GM12873 (cell line): Measurements from ENCODE around the gene OR51A2.

Experiments
- CTCF ChIP-seq: IDR thresholded peaks from 2 replicates; pipeline ENCODE4 v1.5.1; 2012; ENCODE audit warnings: low read depth, mild to moderate bottlenecking, moderate library complexity, low read length, control low read depth; ENCODE audit not compliant: insufficient read depth; ENCODE audit errors: missing control alignments

OR51A2 gene

DNA sequence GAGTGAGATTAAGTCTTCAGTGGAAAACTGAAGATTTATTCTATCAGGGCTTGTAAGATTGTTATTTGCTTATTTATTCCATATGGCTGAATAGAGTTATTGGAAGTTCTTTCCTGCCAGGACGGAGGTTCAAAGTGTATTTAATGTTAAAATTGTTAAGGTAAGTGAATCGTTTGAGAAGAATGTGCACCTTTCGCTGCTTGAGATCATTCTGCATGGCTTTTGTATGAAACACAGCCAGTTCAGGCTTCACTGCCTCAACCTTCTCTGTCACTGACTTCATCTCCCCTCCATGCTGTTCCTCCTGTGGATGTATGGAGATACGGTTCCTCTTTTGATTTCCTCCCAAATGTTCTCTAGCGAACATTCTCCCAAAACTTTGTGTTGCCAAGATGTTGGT lies 19.9 kb upstream of the OR51A2 start:
- TF ChIP-seq CTCF, result no peak

DNA sequence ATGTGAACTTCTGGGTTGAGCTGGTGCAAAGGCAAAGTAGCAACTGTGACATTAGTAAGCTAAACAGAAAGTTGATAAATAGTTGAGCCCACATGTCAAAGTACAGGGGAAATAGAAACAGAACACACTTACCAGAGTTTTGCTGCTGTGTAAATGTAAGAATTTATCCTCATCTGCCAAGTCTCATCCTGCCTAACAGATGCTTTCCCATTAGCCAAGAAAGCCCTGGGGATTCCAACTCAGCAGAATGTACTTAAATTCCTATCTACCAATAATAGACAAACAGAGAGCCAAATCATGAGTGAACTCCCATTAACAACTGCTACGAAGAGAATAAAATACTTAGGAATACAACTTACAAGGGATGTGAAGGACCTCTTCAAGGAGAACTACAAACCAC lies 7.3 kb upstream of the OR51A2 start:
- no peak for TF ChIP-seq CTCF

DNA sequence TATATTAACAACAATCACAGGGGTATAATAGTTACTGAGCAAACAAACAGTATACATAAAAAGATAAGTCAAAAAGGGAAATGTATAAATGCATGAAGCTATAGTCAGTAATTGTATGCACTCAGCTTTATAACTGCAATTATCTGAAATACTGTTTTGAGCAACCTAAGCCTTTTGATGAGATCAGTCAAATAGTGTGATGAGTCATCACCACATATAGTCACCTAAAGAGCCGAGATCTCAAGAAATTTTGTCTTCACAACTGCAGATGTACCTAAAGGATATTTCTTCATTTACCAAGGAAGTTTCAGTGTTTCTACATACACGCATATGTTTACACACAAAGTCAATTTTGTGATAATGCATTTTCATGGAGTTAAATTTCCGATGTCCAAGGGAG lies 5.4 kb upstream of the OR51A2 start:
- no peak for TF ChIP-seq CTCF

GRCh38 chr11:4957396-4957795 lies 1.9 kb upstream of the OR51A2 start:
- no peak for TF ChIP-seq CTCF

DNA sequence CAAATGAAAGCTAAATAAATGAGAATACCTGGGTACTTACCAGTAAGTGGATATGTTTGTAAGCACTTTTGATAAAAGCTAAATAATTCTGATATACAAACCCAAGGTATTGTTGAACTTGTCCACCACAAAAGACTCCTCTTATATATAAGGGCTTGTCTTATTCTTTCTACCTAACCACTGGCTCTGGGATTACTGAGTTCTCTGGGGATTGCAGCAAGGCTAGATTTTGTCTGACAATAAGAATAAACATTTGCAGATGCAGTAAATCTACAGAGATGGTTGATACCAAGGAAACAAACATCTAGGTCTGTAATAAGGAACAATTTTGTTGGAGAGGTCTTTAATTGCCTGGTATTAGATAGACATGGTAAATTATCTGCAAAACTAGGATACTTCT lies 8.0 kb downstream of the OR51A2 start, which contains the start of gene OR51A4:
OR51A4 (minus strand) TSS at position 101 of the 400 bp plus-strand sequence. CDS start 505 bp downstream, outside the sequence.
- no peak for TF ChIP-seq CTCF

GRCh38 chr11:4936745-4937144 lies 18.8 kb downstream of the OR51A2 start:
- no peak for TF ChIP-seq CTCF

GRCh38 chr11:4932751-4933150 lies 22.8 kb downstream of the OR51A2 start:
- TF ChIP-seq CTCF, result no peak

- no peak for TF ChIP-seq CTCF
Observed at GRCh38 chr11:4926608-4927007, 28.9 kb downstream of the OR51A2 start.
